ENCODE measurements around the gene NPR1.

Gene NPR1

DNA sequence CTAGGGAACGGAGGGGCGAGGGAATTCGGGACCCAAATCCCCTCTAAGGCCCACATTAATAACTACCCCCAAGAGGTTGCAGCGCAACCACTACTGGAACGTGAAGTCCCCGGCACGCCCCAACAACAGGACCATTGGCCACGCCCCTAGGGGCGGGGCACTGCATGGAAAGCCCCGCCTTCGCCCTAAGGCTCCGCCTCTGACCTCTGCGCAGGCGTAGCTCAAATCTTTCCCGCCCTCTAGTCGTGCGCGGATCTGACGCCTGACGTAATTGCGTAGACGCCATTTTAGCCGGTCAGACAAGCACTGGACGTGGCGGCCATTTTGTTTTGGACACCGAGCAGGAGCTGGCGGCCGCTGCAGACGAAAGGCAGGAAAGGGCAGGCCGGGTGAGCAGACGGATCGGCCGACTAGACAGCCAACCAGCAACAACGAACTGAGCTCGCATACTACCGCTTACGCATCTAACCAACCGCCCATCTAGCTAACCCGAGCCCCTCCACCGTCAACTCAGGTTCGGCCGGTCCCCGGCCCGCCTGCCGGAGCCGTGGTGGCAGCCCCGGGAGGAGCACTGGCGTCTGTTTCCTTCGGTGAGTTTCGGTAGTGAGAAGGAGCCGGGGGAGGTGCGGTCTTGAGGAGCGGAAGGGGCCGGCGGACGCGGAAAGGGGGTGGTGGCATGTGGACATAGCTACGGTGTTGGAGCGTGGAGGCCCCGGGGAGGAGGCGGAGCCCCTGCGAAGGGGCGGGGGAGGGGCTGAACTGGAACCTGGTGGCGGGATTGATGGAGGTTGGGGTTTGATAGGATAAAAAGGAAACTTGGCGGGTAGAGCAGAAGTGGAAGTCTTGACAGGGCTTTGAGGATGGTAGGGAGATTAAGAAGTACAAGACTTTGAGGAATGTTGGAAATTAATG, 44.5 kb upstream of the NPR1 start, which contains the start of gene CHTOP:
Gene CHTOP, plus strand, starts transcription at position 313 of the 912 bp plus-strand sequence. CDS start 2,523 bp downstream, outside the sequence.
- peaks cover 47% of the 10 kb centered on the region for H3K79me2 ChIP-seq (ENCODE audit: insufficient read depth, low read length)
- H4K20me1 ChIP-seq (ENCODE audit: insufficient read depth, low read length, poor library complexity, severe bottlenecking): peaks cover 43% of the 10 kb centered on the region
- H3K4me1 ChIP-seq (ENCODE audit: insufficient read depth, low read length, poor library complexity, severe bottlenecking): peaks cover 34% of the 10 kb centered on the region
- H3K4me3 ChIP-seq (ENCODE audit: low read length, poor library complexity, severe bottlenecking): peak within 1 kb of the TSS; percentile 93
- peak within 1 kb of the TSS; percentile 65 for H2AFZ ChIP-seq (ENCODE audit: low read length)
- no peaks in the 10 kb centered on the region for H3K27me3 ChIP-seq (ENCODE audit: insufficient read depth, low read length, poor library complexity, severe bottlenecking)
- no peaks in the 10 kb centered on the region for H3K9me2 ChIP-seq (replicated peaks; ENCODE audit: low read depth, low read length)
- H3K4me2 ChIP-seq (ENCODE audit: low read depth, low read length, poor library complexity, severe bottlenecking): peak within 1 kb of the TSS; percentile 69
- peaks cover 27% of the 10 kb centered on the region for H3K36me3 ChIP-seq (ENCODE audit: insufficient read depth, low read length)
- H3K9ac ChIP-seq (ENCODE audit: low read depth, low read length, poor library complexity, severe bottlenecking): peak within 1 kb of the TSS; percentile 98
- TF ChIP-seq CTCF (conservative IDR thresholded peaks at IDR 0.05; ENCODE audit: low read length) (no peak), EZH2phosphoT487 (IDR thresholded peaks at IDR 0.05; ENCODE audit: borderline replicate concordance) (no peak)
- no peaks in the 10 kb centered on the region for H3K9me3 ChIP-seq (ENCODE audit: insufficient read depth, low read depth, low read length)
- no peaks in the 10 kb centered on the region for H3F3A ChIP-seq (ENCODE audit: low read depth)

- H3K9ac ChIP-seq (ENCODE audit: low read depth, low read length, poor library complexity, severe bottlenecking): peak overlapping the region; percentile 98
- peaks cover 46% of the 10 kb centered on the region for H3K36me3 ChIP-seq (ENCODE audit: insufficient read depth, low read length)
- TF ChIP-seq CTCF (conservative IDR thresholded peaks at IDR 0.05; ENCODE audit: low read length): no peak
- TF ChIP-seq EZH2phosphoT487 (IDR thresholded peaks at IDR 0.05; ENCODE audit: borderline replicate concordance): no peak
Measured at GRCh38 chr1:153635872-153636271, 42.6 kb upstream of the NPR1 start.

GRCh38 chr1:153636312-153636711, 42.2 kb upstream of the NPR1 start:
- Histone ChIP-seq H3K79me2 (ENCODE audit: insufficient read depth, low read length) (peaks cover 70% of the 10 kb centered on the region), H3K4me2 (ENCODE audit: low read depth, low read length, poor library complexity, severe bottlenecking) (peak overlapping the region; percentile 69), H3K9me3 (ENCODE audit: insufficient read depth, low read depth, low read length) (no peaks in the 10 kb centered on the region), H3K27me3 (ENCODE audit: insufficient read depth, low read length, poor library complexity, severe bottlenecking) (no peaks in the 10 kb centered on the region), H3F3A (ENCODE audit: low read depth) (no peaks in the 10 kb centered on the region), H3K4me1 (ENCODE audit: insufficient read depth, low read length, poor library complexity, severe bottlenecking) (peaks cover 38% of the 10 kb centered on the region), H3K4me3 (ENCODE audit: low read length, poor library complexity, severe bottlenecking) (peak overlapping the region; percentile 93), H3K9me2 (replicated peaks; ENCODE audit: low read depth, low read length) (no peaks in the 10 kb centered on the region), H4K20me1 (ENCODE audit: insufficient read depth, low read length, poor library complexity, severe bottlenecking) (peaks cover 50% of the 10 kb centered on the region), H2AFZ (ENCODE audit: low read length) (no peak overlapping the region), H3K36me3 (ENCODE audit: insufficient read depth, low read length) (peaks cover 50% of the 10 kb centered on the region), H3K9ac (ENCODE audit: low read depth, low read length, poor library complexity, severe bottlenecking) (peak overlapping the region; percentile 98)
- TF ChIP-seq EZH2phosphoT487 (IDR thresholded peaks at IDR 0.05; ENCODE audit: borderline replicate concordance): no peak
- no peak for TF ChIP-seq CTCF (conservative IDR thresholded peaks at IDR 0.05; ENCODE audit: low read length)

More at GRCh38 chr1:153635872-153636271, 42.6 kb upstream of the NPR1 start:
- H3F3A ChIP-seq (ENCODE audit: low read depth): no peaks in the 10 kb centered on the region
- H3K9me2 ChIP-seq (replicated peaks; ENCODE audit: low read depth, low read length): no peaks in the 10 kb centered on the region
- H3K27me3 ChIP-seq (ENCODE audit: insufficient read depth, low read length, poor library complexity, severe bottlenecking): no peaks in the 10 kb centered on the region
- peaks cover 66% of the 10 kb centered on the region for H3K79me2 ChIP-seq (ENCODE audit: insufficient read depth, low read length)
- peak overlapping the region; percentile 93 for H3K4me3 ChIP-seq (ENCODE audit: low read length, poor library complexity, severe bottlenecking)
- H3K9me3 ChIP-seq (ENCODE audit: insufficient read depth, low read depth, low read length): no peaks in the 10 kb centered on the region
- H3K4me1 ChIP-seq (ENCODE audit: insufficient read depth, low read length, poor library complexity, severe bottlenecking): peaks cover 33% of the 10 kb centered on the region
- no peak overlapping the region for H2AFZ ChIP-seq (ENCODE audit: low read length)
- peaks cover 50% of the 10 kb centered on the region for H4K20me1 ChIP-seq (ENCODE audit: insufficient read depth, low read length, poor library complexity, severe bottlenecking)
- H3K4me2 ChIP-seq (ENCODE audit: low read depth, low read length, poor library complexity, severe bottlenecking): peak overlapping the region; percentile 69

Measured in Loucy (cell line).